Mesenchymal stem cell (in vitro differentiated cells and primary cell): ENCODE data around the gene EXOC6.

ENCODE experiments used
- DNase-seq: peaks from one replicate; pipeline ENCODE4 v3.0.0-alpha.2; 2013
- H2AFZ ChIP-seq: one replicate; pipeline ENCODE4 v1.6.1; 2013; ENCODE audit warnings: low read depth, mild to moderate bottlenecking, control low read depth, inconsistent platforms, low read length, moderate library complexity
- H2AK5ac ChIP-seq: 2 replicates; pipeline ENCODE4 v1.6.1; 2013; ENCODE audit warnings: low read length, moderate library complexity, mild to moderate bottlenecking, inconsistent platforms; ENCODE audit not compliant: severe bottlenecking
- H2BK120ac ChIP-seq: one replicate; pipeline ENCODE4 v1.6.1; 2013; ENCODE audit warnings: low read depth, mild to moderate bottlenecking, inconsistent platforms, low read length, moderate library complexity
- H2BK12ac ChIP-seq, 2 experiments: one replicate each; pipeline ENCODE4 v1.6.1; 2013; ENCODE audit warnings: inconsistent platforms in 2 of 2, low read length in 2 of 2, mild to moderate bottlenecking in 2 of 2, moderate library complexity in 2 of 2, control low read depth in 1 of 2
- H2BK15ac ChIP-seq: one replicate; pipeline ENCODE4 v1.6.1; 2013; ENCODE audit warnings: mild to moderate bottlenecking, low read depth, inconsistent platforms; ENCODE audit not compliant: poor library complexity, severe bottlenecking
- H2BK5ac ChIP-seq: 2 replicates; pipeline ENCODE4 v1.6.1; 2013; ENCODE audit warnings: low read depth, mild to moderate bottlenecking, low read length, control low read depth, inconsistent platforms; ENCODE audit not compliant: poor library complexity, severe bottlenecking
- H3K14ac ChIP-seq, 2 experiments: one replicate each; pipeline ENCODE4 v1.6.1; 2013; ENCODE audit warnings: inconsistent platforms in 2 of 2, low read length in 2 of 2, control low read depth in 1 of 2, mild to moderate bottlenecking in 1 of 2, moderate library complexity in 1 of 2
- H3K18ac ChIP-seq, 2 experiments: one replicate each; pipeline ENCODE4 v1.6.1; 2013; ENCODE audit warnings: inconsistent platforms in 2 of 2, low read length in 2 of 2, control low read depth in 1 of 2, low read depth in 1 of 2, mild to moderate bottlenecking in 1 of 2
- H3K23ac ChIP-seq, 2 experiments: one replicate each; pipeline ENCODE4 v1.6.1; 2013; ENCODE audit warnings: inconsistent platforms in 2 of 2, low read length in 2 of 2, mild to moderate bottlenecking in 2 of 2, moderate library complexity in 2 of 2, control low read depth in 1 of 2
- H3K27ac ChIP-seq: 2 replicates; pipeline ENCODE4 v1.5.1; 2013; ENCODE audit warnings: mild to moderate bottlenecking, moderate library complexity, low read length, control low read depth, inconsistent platforms; ENCODE audit not compliant: poor library complexity, severe bottlenecking
- H3K27me3 ChIP-seq, 2 experiments: 2 replicates each; pipeline versions ENCODE4 v1.6.1 to v1.7.0; 2013; ENCODE audit warnings: low read length in 2 of 2, mild to moderate bottlenecking in 2 of 2, moderate library complexity in 2 of 2, control low read depth in 1 of 2, inconsistent platforms in 1 of 2; ENCODE audit not compliant: control insufficient read depth in 1 of 2, insufficient read depth in 1 of 2
- H3K36me3 ChIP-seq, 2 experiments: 2 replicates each; pipeline versions ENCODE4 v1.6.1 to v1.7.0; 2013; ENCODE audit warnings: low read length in 2 of 2, control low read depth in 1 of 2, inconsistent platforms in 1 of 2, low read depth in 1 of 2, mild to moderate bottlenecking in 1 of 2; ENCODE audit not compliant: insufficient read depth in 2 of 2, control insufficient read depth in 1 of 2
- H3K4ac ChIP-seq, 2 experiments: one replicate each; pipeline ENCODE4 v1.6.1; 2013; ENCODE audit warnings: inconsistent platforms in 2 of 2, low read length in 2 of 2, mild to moderate bottlenecking in 2 of 2, moderate library complexity in 2 of 2, control low read depth in 1 of 2, low read depth in 1 of 2
- H3K4me1 ChIP-seq: 2 replicates; pipeline ENCODE4 v1.6.1; 2013; ENCODE audit warnings: low read depth, low read length, control low read depth; ENCODE audit not compliant: control insufficient read depth, insufficient read depth
- H3K4me2 ChIP-seq: 2 replicates; pipeline ENCODE4 v1.6.1; 2013; ENCODE audit warnings: low read length, mild to moderate bottlenecking, inconsistent platforms; ENCODE audit not compliant: poor library complexity, severe bottlenecking
- H3K4me3 ChIP-seq, 2 experiments: 2 replicates each; pipeline versions ENCODE4 v1.5.1 to v1.7.0; 2013; ENCODE audit warnings: low read length in 2 of 2, mild to moderate bottlenecking in 2 of 2, control low read depth in 1 of 2, low read depth in 1 of 2; ENCODE audit not compliant: insufficient read depth in 1 of 2
- H3K79me1 ChIP-seq: replicated peaks from 2 replicates; pipeline ENCODE4 v1.6.1; 2013; ENCODE audit warnings: mild to moderate bottlenecking, control low read depth, low read length, inconsistent platforms; ENCODE audit not compliant: poor library complexity, severe bottlenecking
- H3K9ac ChIP-seq: 2 replicates; pipeline ENCODE4 v1.7.0; 2013; ENCODE audit warnings: mild to moderate bottlenecking, low read length, moderate library complexity
- H3K9me3 ChIP-seq: 2 replicates; pipeline ENCODE4 v1.7.0; 2013; ENCODE audit warnings: mild to moderate bottlenecking, low read length; ENCODE audit not compliant: control insufficient read depth
- H4K8ac ChIP-seq: one replicate; pipeline ENCODE4 v1.6.1; 2013; ENCODE audit warnings: inconsistent platforms, mild to moderate bottlenecking, low read length, moderate library complexity
- H4K91ac ChIP-seq: one replicate; pipeline ENCODE4 v1.6.1; 2013; ENCODE audit warnings: mild to moderate bottlenecking, low read length, inconsistent platforms
- WGBS: methylation state at CpG from one replicate; pipeline ENCODE4 v1.1.7; 2013; ENCODE audit warnings: mixed read lengths; 5-methylcytosine and 5-hydroxymethylcytosine counted together

EXOC6 gene

DNA sequence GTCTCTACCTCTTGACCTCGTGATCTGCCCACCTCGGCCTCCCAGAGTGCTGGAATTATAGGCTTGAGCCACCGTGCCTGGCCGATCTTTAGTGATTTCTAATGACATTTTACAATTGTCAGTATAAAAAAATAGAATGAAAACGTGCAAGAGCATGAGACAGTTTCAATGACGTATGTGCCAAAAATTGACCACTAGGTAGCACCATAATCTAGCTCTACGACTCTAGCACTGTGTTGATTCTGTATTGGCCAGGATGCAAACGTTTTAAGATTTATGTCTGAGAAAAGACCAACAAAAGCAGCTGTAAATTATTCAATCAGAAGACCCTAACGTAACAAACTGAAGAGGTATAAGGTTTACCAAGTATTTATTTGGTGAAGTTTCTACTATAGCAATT is 25.4 kb upstream of the EXOC6 start:
- H3K27me3 ChIP-seq: no peaks in the 10 kb centered on the region
- 84% methylated on average over 7 of the region's 9 CpGs for WGBS
- peak; percentile 40 for DNase-seq
- no peak overlapping the region for H3K4me3 ChIP-seq
- H2BK15ac ChIP-seq: no peak overlapping the region
- H2BK12ac ChIP-seq: peak overlapping the region in 1 of 2 experiments; percentile 82
- H2BK120ac ChIP-seq: no peak overlapping the region
- peak overlapping the region in 1 of 2 experiments; percentile 29 for H3K4ac ChIP-seq
- H2BK5ac ChIP-seq: no peak overlapping the region
- H3K4me2 ChIP-seq: no peak overlapping the region
- H3K23ac ChIP-seq: no peak overlapping the region
- H3K18ac ChIP-seq: peak overlapping the region; percentile 10 to 49
- no peak overlapping the region for H3K27ac ChIP-seq
- no peak overlapping the region for H2AFZ ChIP-seq
- no peaks in the 10 kb centered on the region for H3K9me3 ChIP-seq
- H3K36me3 ChIP-seq: no peaks in the 10 kb centered on the region
- H3K4me1 ChIP-seq: no peaks in the 10 kb centered on the region
- H3K9ac ChIP-seq: no peak overlapping the region
- no peaks in the 10 kb centered on the region for H3K79me1 ChIP-seq
- H4K91ac ChIP-seq: no peak overlapping the region
- H2AK5ac ChIP-seq: no peak overlapping the region
- H4K8ac ChIP-seq: peak overlapping the region; percentile 76
- no peak overlapping the region for H3K14ac ChIP-seq

DNA sequence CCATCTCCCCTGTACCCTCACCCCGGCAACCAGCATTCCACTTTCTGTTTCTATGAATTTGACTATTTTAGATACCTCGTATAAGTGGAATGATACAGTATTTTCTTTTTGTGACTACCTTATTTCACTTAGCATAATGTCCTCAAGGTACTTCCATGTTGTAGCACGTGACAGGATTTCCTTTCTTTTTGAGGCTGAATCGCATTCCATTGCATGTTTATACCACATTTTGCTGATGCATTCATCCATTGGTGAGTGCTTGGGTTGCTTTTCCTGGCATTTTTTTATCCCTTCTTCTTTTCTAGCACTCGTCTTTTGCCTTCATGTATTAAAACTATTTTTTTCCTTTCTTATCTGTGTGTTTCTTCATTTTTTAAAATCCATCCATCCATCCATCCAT is 22.3 kb upstream of the EXOC6 start:
- Histone ChIP-seq H2BK120ac (no peak overlapping the region), H4K91ac (no peak overlapping the region), H3K23ac (no peak overlapping the region), H3K9me3 (no peaks in the 10 kb centered on the region), H2AK5ac (no peak overlapping the region), H3K4me2 (no peak overlapping the region), H3K4me1 (no peaks in the 10 kb centered on the region), H3K79me1 (no peaks in the 10 kb centered on the region), H3K18ac (no peak overlapping the region), H2BK5ac (no peak overlapping the region), H3K9ac (no peak overlapping the region), H3K27ac (no peak overlapping the region), H3K27me3 (no peaks in the 10 kb centered on the region), H3K4me3 (no peak overlapping the region), H2BK15ac (no peak overlapping the region), H3K14ac (no peak overlapping the region), H3K4ac (no peak overlapping the region), H2AFZ (no peak overlapping the region), H2BK12ac (no peak overlapping the region), H3K36me3 (no peaks in the 10 kb centered on the region), H4K8ac (no peak overlapping the region)
- DNase-seq: no peak
- WGBS: 90% methylated on average over 3 of the region's 5 CpGs

DNA sequence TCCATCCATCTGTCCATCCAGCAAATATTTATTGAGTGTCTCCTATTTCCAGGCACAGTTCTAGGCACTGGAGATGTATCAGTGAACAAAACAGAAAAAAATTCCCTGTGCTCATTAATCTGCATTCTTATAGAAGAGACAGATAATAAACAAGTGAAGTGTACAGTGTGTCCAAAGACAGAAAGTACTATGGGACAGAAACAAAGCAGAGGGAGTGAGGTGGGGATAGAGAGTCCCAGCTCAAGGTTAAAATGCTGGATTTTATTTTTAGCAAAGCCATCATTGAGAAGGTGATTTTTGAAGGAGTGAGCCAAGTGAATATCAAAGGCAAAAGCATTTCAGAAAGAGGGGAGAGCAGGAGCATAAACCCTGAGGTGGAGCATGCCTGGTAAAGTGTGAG is 21.8 kb upstream of the EXOC6 start:
- Histone ChIP-seq H3K79me1 (no peaks in the 10 kb centered on the region), H3K14ac (no peak overlapping the region), H2AK5ac (no peak overlapping the region), H2BK12ac (peak overlapping the region in 1 of 2 experiments; percentile 54), H3K27me3 (no peaks in the 10 kb centered on the region), H3K4me3 (no peak overlapping the region), H3K27ac (no peak overlapping the region), H4K8ac (no peak overlapping the region), H2BK15ac (no peak overlapping the region), H3K4ac (no peak overlapping the region), H2BK5ac (no peak overlapping the region), H4K91ac (no peak overlapping the region), H3K23ac (no peak overlapping the region), H3K4me2 (no peak overlapping the region), H3K36me3 (no peaks in the 10 kb centered on the region), H3K4me1 (no peaks in the 10 kb centered on the region), H3K9me3 (no peaks in the 10 kb centered on the region), H2AFZ (no peak overlapping the region), H3K9ac (no peak overlapping the region), H2BK120ac (no peak overlapping the region), H3K18ac (peak overlapping the region in 1 of 2 experiments; percentile 48)
- no peak for DNase-seq

DNA sequence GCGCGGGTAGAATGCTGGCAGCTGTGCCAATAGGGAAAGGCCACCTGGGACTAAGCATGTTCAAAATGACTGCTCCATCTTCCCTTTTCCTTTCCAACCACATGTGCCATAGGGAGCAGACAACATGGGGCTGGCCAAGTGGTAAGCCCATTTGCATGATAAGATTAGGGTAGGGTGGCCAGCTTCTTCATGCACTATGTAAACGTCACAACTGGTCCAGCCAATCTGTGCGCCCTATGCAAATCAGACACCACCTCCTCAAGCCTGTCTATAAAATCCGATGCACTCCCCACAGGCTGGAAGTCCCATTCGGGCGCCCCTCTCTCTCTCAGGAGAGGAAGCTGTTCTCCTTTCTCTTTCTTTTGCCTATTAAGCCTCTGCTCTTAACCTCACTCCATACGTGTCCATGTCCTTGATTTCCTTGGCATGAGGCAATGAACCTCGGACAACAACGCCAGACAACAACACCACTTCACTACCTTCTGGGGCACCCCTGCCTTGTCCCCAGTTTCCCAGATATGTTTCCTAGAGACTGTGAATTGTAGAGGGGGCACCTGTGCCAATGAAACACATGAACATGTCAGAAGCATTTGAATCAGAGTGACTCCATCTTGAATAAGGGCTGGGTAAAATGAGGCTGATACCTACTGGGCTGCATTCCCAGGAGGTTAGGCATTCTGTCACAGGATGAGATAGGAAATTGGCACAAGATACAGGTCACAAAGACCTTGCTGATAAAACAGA is 19.1 kb upstream of the EXOC6 start:
- no peaks in the 10 kb centered on the region for H3K36me3 ChIP-seq
- no peak overlapping the region for H3K23ac ChIP-seq
- no peak overlapping the region for H2BK12ac ChIP-seq
- H3K27me3 ChIP-seq: no peaks in the 10 kb centered on the region
- no peak overlapping the region for H2AK5ac ChIP-seq
- H3K9ac ChIP-seq: no peak overlapping the region
- no peaks in the 10 kb centered on the region for H3K9me3 ChIP-seq
- no peak overlapping the region for H2BK15ac ChIP-seq
- H3K4ac ChIP-seq: no peak overlapping the region
- H3K18ac ChIP-seq: no peak overlapping the region
- H3K4me3 ChIP-seq: no peak overlapping the region
- no peak overlapping the region for H3K4me2 ChIP-seq
- no peaks in the 10 kb centered on the region for H3K79me1 ChIP-seq
- no peaks in the 10 kb centered on the region for H3K4me1 ChIP-seq
- DNase-seq: no peak
- H2BK120ac ChIP-seq: no peak overlapping the region
- no peak overlapping the region for H2BK5ac ChIP-seq
- no peak overlapping the region for H3K14ac ChIP-seq
- H4K8ac ChIP-seq: no peak overlapping the region
- no peak overlapping the region for H3K27ac ChIP-seq
- whole genome bisulfite sequencing: 90% methylated on average over 9 of the region's 10 CpGs
- no peak overlapping the region for H4K91ac ChIP-seq
- H2AFZ ChIP-seq: no peak overlapping the region
